GM18499 (cell line): ENCODE measurements around the gene ITGAV.
A peak's percentile ranks its signal among the peaks of the same experiment; 100 is the strongest.
"Not testable (repeated sequence)": the region's sequence is repeated elsewhere in the genome, so short reads cannot be mapped to it uniquely, and the experiment has no call there.

Experiments used
- ATAC-seq: cut with Tn5 transposase; IDR thresholded peaks from one replicate; pipeline ENCODE4 v1.9.1; 2021; ENCODE audit warnings: moderate number of reproducible peaks; ENCODE audit not compliant: insufficient read depth, unreplicated experiment

The ITGAV gene

GRCh38 chr2:186589612-186590349 is at the start of gene ITGAV:
Gene ITGAV (plus strand): TSS chr2:186590056. CDS start chr2:186590339, 283 bp downstream.
- peak; percentile 93 for ATAC-seq

GRCh38 chr2:186540941-186541340 is 48.9 kb upstream of the ITGAV start:
- no peak for ATAC-seq

- no peak for ATAC-seq
These were observed 47.9 kb upstream of the ITGAV start for GRCh38 chr2:186542002-186542401.

- no peak for ATAC-seq
These were observed 46.2 kb upstream of the ITGAV start for GRCh38 chr2:186543561-186544131.

GRCh38 chr2:186544255-186544675 is 45.6 kb upstream of the ITGAV start:
- ATAC-seq, result no peak

GRCh38 chr2:186546846-186547245 is 43.0 kb upstream of the ITGAV start:
- no peak for ATAC-seq

- no peak for ATAC-seq
These were observed 38.4 kb upstream of the ITGAV start for GRCh38 chr2:186551323-186552050.

GRCh38 chr2:186554429-186554828 is 35.4 kb upstream of the ITGAV start:
- no peak for ATAC-seq

GRCh38 chr2:186554850-186555671 is 34.8 kb upstream of the ITGAV start:
- no peak for ATAC-seq

GRCh38 chr2:186558512-186559276 is 31.2 kb upstream of the ITGAV start:
- no peak for ATAC-seq

GRCh38 chr2:186559370-186559769 is 30.5 kb upstream of the ITGAV start:
- peak; percentile 30 for ATAC-seq

- peak; percentile 53 for ATAC-seq
These were observed 30.0 kb upstream of the ITGAV start for GRCh38 chr2:186559848-186560247.

- ATAC-seq, result no peak
These were observed 29.6 kb upstream of the ITGAV start for GRCh38 chr2:186560254-186560653.

- no peak for ATAC-seq
These were observed 28.2 kb upstream of the ITGAV start for GRCh38 chr2:186561467-186562208.

- no peak for ATAC-seq
These were observed 27.7 kb upstream of the ITGAV start for GRCh38 chr2:186562209-186562578.

GRCh38 chr2:186568600-186568999 is 21.3 kb upstream of the ITGAV start:
- not testable (repeated sequence) for ATAC-seq

GRCh38 chr2:186569127-186569526 is 20.7 kb upstream of the ITGAV start:
- not testable (repeated sequence) for ATAC-seq

- ATAC-seq, result no peak
These were observed 20.0 kb upstream of the ITGAV start for GRCh38 chr2:186569897-186570296.

- no peak for ATAC-seq
These were observed 19.3 kb upstream of the ITGAV start for GRCh38 chr2:186570604-186571003.
